GM19193 (cell line): ENCODE data around the gene KANK4.

ENCODE experiments used
- POLR2A ChIP-seq: IDR thresholded peaks from 4 replicates; pipeline ENCODE4 v1.6.1; 2011; ENCODE audit not compliant: insufficient read depth, insufficient read length; ENCODE audit errors: extremely low read depth

Gene KANK4

GRCh38 chr1:62299426-62300200 is 19.6 kb downstream of the KANK4 start:
- no peak for TF ChIP-seq POLR2A

- no peak for TF ChIP-seq POLR2A
Observed at GRCh38 chr1:62295921-62296491, 23.2 kb downstream of the KANK4 start.

- no peak for TF ChIP-seq POLR2A
Observed at GRCh38 chr1:62294261-62294660, 25.0 kb downstream of the KANK4 start.

GRCh38 chr1:62288662-62289061 is 30.6 kb downstream of the KANK4 start:
- no peak for TF ChIP-seq POLR2A

GRCh38 chr1:62288224-62288623 is 31.0 kb downstream of the KANK4 start:
- TF ChIP-seq POLR2A, result no peak

- no peak for TF ChIP-seq POLR2A
Observed at GRCh38 chr1:62286786-62287224, 32.4 kb downstream of the KANK4 start.

- no peak for TF ChIP-seq POLR2A
Observed at GRCh38 chr1:62285984-62286785, 33.0 kb downstream of the KANK4 start.

GRCh38 chr1:62285440-62285839 is 33.8 kb downstream of the KANK4 start:
- TF ChIP-seq POLR2A, result no peak

GRCh38 chr1:62283986-62284385 is 35.2 kb downstream of the KANK4 start:
- no peak for TF ChIP-seq POLR2A

GRCh38 chr1:62282909-62283755 is 36.1 kb downstream of the KANK4 start:
- TF ChIP-seq POLR2A, result no peak

GRCh38 chr1:62281922-62282555 is 37.2 kb downstream of the KANK4 start:
- TF ChIP-seq POLR2A, result no peak

GRCh38 chr1:62280960-62281465 is 38.2 kb downstream of the KANK4 start:
- TF ChIP-seq POLR2A, result no peak

- no peak for TF ChIP-seq POLR2A
Observed at GRCh38 chr1:62280150-62280549, 39.1 kb downstream of the KANK4 start.

- no peak for TF ChIP-seq POLR2A
Observed at GRCh38 chr1:62276791-62277190, 42.4 kb downstream of the KANK4 start.
